GM18511 (cell line): ENCODE measurements around the gene TEX53.

Experiments
- ATAC-seq: cut with Tn5 transposase; IDR thresholded peaks from one replicate; pipeline ENCODE4 v1.9.1; 2021; ENCODE audit warnings: mild to moderate bottlenecking, moderate library complexity; ENCODE audit not compliant: unreplicated experiment

The TEX53 gene

GRCh38 chr9:114657705-114658104, at the start of gene TEX53:
Gene TEX53, minus strand, starts transcription at chr9:114657805. Its CDS starts 31 bp downstream, at chr9:114657774.
- ATAC-seq, result no peak

GRCh38 chr9:114706711-114707110, 49.1 kb upstream of the TEX53 start:
- ATAC-seq, result no peak

GRCh38 chr9:114701988-114702387, 44.4 kb upstream of the TEX53 start:
- no peak for ATAC-seq

GRCh38 chr9:114697951-114698351, 40.3 kb upstream of the TEX53 start:
- no peak for ATAC-seq

- ATAC-seq, result peak; percentile 73
These were observed 39.4 kb upstream of the TEX53 start for GRCh38 chr9:114696814-114697544.

GRCh38 chr9:114695948-114696347, 38.3 kb upstream of the TEX53 start:
- ATAC-seq, result no peak

GRCh38 chr9:114694719-114695269, 37.2 kb upstream of the TEX53 start:
- peak; percentile 45 for ATAC-seq

GRCh38 chr9:114694146-114694545, 36.5 kb upstream of the TEX53 start:
- no peak for ATAC-seq

- no peak for ATAC-seq
These were observed 35.7 kb upstream of the TEX53 start for GRCh38 chr9:114693248-114693855.

GRCh38 chr9:114691956-114692295, 34.3 kb upstream of the TEX53 start:
- no peak for ATAC-seq

GRCh38 chr9:114691046-114691955, 33.7 kb upstream of the TEX53 start:
- ATAC-seq, result peak; percentile 80

GRCh38 chr9:114690308-114690707, 32.7 kb upstream of the TEX53 start:
- no peak for ATAC-seq

GRCh38 chr9:114689813-114690212, 32.2 kb upstream of the TEX53 start:
- ATAC-seq, result no peak

GRCh38 chr9:114688909-114689610, 31.5 kb upstream of the TEX53 start:
- no peak for ATAC-seq

GRCh38 chr9:114688379-114688778, 30.8 kb upstream of the TEX53 start:
- ATAC-seq, result no peak

GRCh38 chr9:114687034-114687433, 29.4 kb upstream of the TEX53 start:
- no peak for ATAC-seq

GRCh38 chr9:114685951-114686350, 28.3 kb upstream of the TEX53 start:
- ATAC-seq, result no peak

- no peak for ATAC-seq
These were observed 26.4 kb upstream of the TEX53 start for GRCh38 chr9:114684036-114684435.

GRCh38 chr9:114682846-114683245, 25.2 kb upstream of the TEX53 start:
- no peak for ATAC-seq

GRCh38 chr9:114681594-114682332, 24.2 kb upstream of the TEX53 start, which contains the start of gene TEX48:
Gene TEX48, minus strand, starts transcription at chr9:114682192. Its CDS starts 10,469 bp downstream, at chr9:114671723.
- ATAC-seq, result peak; percentile 88
